ENCODE results near the gene C3orf85. TPM values are rescaled to one million over a fixed set of nuclear protein-coding genes. Genes with fewer than 3 reads are reported as not detected.

The C3orf85 gene
- total and polyA plus RNA-seq, 4 donors: not detected

DNA sequence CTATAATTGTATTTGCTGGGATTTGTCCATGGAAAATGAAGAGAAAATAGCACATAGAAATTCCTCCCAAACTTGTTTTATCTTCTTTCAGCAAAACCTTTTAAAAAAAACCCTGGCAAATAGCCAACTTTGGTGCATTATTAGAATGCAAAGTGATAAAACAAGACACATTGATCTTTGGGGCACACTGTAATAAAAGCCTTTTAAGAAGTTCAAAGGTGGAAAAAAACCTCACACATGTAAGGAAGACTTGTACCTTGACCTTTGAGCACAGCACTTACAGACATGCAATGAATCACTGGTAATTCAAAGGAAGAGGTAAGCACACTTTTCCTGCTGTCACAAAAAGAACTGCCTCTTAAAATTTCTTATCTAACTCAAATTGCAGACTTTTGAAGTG lies 10.6 kb upstream of the C3orf85 start:
- Histone ChIP-seq H3K27ac (ENCODE audit: low read depth in 1 of 2, low read length in 1 of 2) (no peak overlapping the region), H3K4me1 (ENCODE audit: control insufficient read depth in 5 of 5, insufficient read depth in 5 of 5, low read length in 5 of 5) (no peaks in the 10 kb centered on the region), H3K9ac (ENCODE audit: insufficient read depth in 1 of 2, low read length in 2 of 2) (no peak overlapping the region), H3K4me3 (no peak overlapping the region), H3K27me3 (ENCODE audit: control insufficient read depth in 3 of 3, insufficient read depth in 3 of 3, low read length in 2 of 3) (peaks cover 0 to 4% (median 0%) of the 10 kb centered on the region in 3 donors), H3K9me3 (ENCODE audit: control insufficient read depth in 4 of 4, insufficient read depth in 3 of 4, low read length in 3 of 4) (no peaks in the 10 kb centered on the region), H3K36me3 (ENCODE audit: control insufficient read depth in 4 of 4, insufficient read depth in 4 of 4, low read length in 4 of 4) (no peaks in the 10 kb centered on the region)
- DNase-seq (no peak), ATAC-seq (ENCODE audit: insufficient read depth, low FRiP score) (no peak)
- TF ChIP-seq, protein P1, sequence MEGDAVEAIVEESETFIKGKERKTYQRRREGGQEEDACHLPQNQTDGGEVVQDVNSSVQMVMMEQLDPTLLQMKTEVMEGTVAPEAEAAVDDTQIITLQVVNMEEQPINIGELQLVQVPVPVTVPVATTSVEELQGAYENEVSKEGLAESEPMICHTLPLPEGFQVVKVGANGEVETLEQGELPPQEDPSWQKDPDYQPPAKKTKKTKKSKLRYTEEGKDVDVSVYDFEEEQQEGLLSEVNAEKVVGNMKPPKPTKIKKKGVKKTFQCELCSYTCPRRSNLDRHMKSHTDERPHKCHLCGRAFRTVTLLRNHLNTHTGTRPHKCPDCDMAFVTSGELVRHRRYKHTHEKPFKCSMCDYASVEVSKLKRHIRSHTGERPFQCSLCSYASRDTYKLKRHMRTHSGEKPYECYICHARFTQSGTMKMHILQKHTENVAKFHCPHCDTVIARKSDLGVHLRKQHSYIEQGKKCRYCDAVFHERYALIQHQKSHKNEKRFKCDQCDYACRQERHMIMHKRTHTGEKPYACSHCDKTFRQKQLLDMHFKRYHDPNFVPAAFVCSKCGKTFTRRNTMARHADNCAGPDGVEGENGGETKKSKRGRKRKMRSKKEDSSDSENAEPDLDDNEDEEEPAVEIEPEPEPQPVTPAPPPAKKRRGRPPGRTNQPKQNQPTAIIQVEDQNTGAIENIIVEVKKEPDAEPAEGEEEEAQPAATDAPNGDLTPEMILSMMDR (IDR thresholded peaks at IDR 0.05; ENCODE audit: control extremely low read depth, extremely low read depth): no peak

DNA sequence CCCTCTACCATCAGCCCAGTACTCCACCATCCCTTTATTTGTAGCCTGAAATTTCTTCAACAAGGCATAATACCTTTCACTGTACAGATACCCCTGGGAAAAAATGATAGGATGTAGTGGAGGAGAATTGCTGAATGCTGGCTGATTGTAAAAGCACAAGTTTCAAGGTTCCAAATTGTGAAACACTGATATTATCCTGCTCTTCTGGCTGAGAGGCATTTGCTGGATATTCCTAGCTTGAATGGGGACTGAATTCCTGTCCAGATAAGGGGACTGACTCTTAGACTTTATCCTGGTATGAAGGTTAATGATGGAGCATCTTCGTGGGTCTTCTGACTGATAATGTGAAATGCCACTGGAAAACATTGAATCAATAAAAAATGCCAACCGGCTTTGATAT lies 9.0 kb upstream of the C3orf85 start:
- Histone ChIP-seq H3K4me1 (ENCODE audit: control insufficient read depth in 5 of 5, insufficient read depth in 5 of 5, low read length in 5 of 5) (peaks cover 0 to 4% (median 0%) of the 10 kb centered on the region in 5 donors), H3K4me3 (no peak overlapping the region), H3K9ac (ENCODE audit: insufficient read depth in 1 of 2, low read length in 2 of 2) (no peak overlapping the region), H3K9me3 (ENCODE audit: control insufficient read depth in 4 of 4, insufficient read depth in 3 of 4, low read length in 3 of 4) (peaks cover 0 to 4% (median 0%) of the 10 kb centered on the region in 4 donors), H3K27ac (ENCODE audit: low read depth in 1 of 2, low read length in 1 of 2) (no peak overlapping the region), H3K36me3 (ENCODE audit: control insufficient read depth in 4 of 4, insufficient read depth in 4 of 4, low read length in 4 of 4) (no peaks in the 10 kb centered on the region), H3K27me3 (ENCODE audit: control insufficient read depth in 3 of 3, insufficient read depth in 3 of 3, low read length in 2 of 3) (peaks cover 0 to 4% (median 0%) of the 10 kb centered on the region in 3 donors)
- TF ChIP-seq, protein P1 (IDR thresholded peaks at IDR 0.05; ENCODE audit: control extremely low read depth, extremely low read depth): no peak
- ATAC-seq (ENCODE audit: insufficient read depth, low FRiP score) (no peak), DNase-seq (no peak)
- 65 to 90% methylated on average over 2 of the region's 2 CpGs for WGBS, 2 donors

DNA sequence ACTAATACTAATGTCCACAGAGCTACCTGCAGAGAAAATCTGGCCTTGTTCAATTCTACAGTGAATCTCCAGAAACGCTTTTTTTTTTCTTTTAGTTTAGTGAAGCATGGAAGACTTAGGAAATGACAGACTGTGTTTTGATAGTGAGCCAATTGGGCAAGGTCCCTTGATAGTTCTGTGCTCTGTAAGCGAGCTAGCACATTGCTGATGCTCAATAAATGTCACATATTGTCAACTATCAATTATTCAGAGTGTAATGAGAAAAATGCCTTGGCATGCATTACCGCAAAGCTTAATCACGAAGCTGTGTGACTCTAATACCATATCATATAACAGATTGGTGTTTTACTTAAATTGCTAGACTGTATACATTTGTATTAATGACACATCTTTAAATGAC lies 5.2 kb upstream of the C3orf85 start:
- no peak overlapping the region for H3K27ac ChIP-seq (ENCODE audit: low read depth in 1 of 2, low read length in 1 of 2)
- H3K4me1 ChIP-seq (ENCODE audit: control insufficient read depth in 5 of 5, insufficient read depth in 5 of 5, low read length in 5 of 5): peaks cover 0 to 4% (median 0%) of the 10 kb centered on the region in 5 donors
- H3K36me3 ChIP-seq (ENCODE audit: control insufficient read depth in 4 of 4, insufficient read depth in 4 of 4, low read length in 4 of 4): no peaks in the 10 kb centered on the region
- no peak overlapping the region for H3K4me3 ChIP-seq
- H3K9me3 ChIP-seq (ENCODE audit: control insufficient read depth in 4 of 4, insufficient read depth in 3 of 4, low read length in 3 of 4): peaks cover 0 to 4% (median 0%) of the 10 kb centered on the region in 4 donors
- TF ChIP-seq, protein P1 (IDR thresholded peaks at IDR 0.05; ENCODE audit: control extremely low read depth, extremely low read depth): no peak
- H3K27me3 ChIP-seq (ENCODE audit: control insufficient read depth in 3 of 3, insufficient read depth in 3 of 3, low read length in 2 of 3): peaks cover 0 to 6% (median 0%) of the 10 kb centered on the region in 3 donors
- no peak overlapping the region for H3K9ac ChIP-seq (ENCODE audit: insufficient read depth in 1 of 2, low read length in 2 of 2)
- WGBS, 2 donors: 71 to 83% methylated on average over 4 of the region's 4 CpGs
- DNase-seq: peak in 2 of 3 donors; percentile 32 to 80
- no peak for ATAC-seq (ENCODE audit: insufficient read depth, low FRiP score)
